SW480 (cell line): ENCODE data around the gene PODN.

ENCODE experiments used
- DNase-seq: peaks from one replicate; pipeline ENCODE4 v3.0.0-alpha.2; 2016; ENCODE audit warnings: low spot score

The PODN gene

DNA sequence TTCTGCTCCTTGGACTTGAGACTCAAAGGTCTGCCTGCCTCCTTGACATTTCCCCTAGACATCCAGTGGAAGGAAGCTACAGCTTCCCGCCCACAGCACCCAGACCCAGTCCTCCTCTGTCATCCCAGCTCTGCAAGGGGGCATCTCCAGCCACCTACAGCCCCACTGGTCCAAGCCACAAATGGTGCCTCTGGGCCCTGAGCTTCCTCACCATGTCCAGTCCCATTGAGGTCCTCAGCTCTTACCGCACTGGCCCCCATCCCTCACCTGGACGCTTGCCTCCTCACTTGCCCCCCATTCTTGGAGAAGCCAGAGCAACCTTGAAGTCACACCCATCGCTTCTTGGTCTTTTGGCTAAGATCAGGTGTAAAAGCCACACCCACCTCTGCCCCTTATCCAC is 13.2 kb downstream of the PODN start:
- DNase-seq = no peak

DNA sequence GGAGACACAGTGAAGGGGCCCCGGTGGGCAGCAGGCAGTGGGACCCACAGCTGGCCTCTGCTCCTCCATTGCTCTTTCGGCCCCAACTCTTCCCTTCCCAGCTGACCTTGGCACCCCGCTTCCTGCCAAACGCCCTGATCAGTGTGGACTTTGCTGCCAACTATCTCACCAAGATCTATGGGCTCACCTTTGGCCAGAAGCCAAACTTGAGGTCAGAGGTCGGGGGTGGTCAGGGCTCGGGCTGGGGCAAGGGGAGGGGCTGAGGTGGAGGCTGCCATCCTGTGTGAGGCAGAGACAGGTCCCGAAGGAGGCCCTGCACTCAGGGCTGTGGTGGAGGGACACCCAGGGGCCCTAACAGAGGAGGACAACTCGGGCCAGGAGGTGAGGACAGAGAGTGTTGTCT is 13.7 kb downstream of the PODN start:
- no peak for DNase-seq

DNA sequence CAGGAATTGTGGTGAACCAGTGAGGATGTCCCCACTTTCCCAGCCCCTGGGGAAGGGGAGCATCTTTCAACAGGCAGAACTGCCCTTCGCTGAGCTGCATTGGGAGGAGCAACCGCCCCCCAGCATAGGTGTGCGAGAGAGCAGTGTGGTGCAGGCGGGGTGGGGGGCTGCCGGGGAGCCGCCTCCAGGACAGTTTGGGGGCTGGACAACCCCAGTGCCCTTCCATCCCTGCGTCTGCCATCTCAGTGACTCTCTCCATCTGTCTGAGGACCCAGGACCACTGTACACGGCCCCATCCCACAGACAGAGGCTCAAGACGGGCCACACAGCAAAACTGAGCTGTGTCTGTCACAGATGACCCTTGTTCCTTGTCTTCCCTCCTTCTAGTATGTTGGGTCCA is 14.2 kb downstream of the PODN start:
- DNase-seq = no peak

DNA sequence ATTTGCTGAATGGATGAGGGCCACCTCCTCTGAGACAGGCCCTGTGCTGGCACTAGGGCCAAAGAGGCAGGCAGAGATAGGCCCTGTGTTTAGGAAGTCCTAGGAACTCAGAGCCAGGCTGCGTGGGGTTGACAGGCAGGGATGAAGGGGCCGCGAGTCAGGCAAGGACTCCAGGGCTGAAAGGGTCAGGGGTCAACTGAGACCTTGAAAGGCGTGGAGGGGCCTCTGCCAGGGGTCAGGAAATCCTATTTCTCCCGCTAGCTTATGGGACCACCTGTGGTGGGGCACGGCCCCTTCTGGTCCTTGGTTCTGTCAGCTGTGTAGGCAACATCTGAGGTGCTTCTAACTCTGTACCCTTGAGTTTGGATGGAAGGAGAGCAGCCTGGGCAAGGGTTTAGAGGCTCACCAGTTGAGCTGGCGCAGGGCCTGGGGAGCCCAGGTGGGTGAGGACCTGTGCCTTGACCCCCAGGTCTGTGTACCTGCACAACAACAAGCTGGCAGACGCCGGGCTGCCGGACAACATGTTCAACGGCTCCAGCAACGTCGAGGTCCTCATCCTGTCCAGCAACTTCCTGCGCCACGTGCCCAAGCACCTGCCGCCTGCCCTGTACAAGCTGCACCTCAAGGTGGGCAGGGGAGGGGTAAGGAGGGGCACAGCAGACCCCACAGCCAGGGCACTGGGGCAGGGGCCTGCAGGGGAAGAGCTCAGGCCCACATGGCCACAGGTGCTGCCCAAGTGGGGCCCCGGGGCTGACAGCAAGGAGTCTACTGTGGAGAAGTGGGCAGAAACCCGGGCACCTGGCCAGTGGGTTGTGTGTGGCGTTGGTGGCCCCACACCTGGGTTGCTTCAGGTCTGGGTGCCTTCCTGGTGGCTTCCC is 14.9 kb downstream of the PODN start:
- DNase-seq = no peak

DNA sequence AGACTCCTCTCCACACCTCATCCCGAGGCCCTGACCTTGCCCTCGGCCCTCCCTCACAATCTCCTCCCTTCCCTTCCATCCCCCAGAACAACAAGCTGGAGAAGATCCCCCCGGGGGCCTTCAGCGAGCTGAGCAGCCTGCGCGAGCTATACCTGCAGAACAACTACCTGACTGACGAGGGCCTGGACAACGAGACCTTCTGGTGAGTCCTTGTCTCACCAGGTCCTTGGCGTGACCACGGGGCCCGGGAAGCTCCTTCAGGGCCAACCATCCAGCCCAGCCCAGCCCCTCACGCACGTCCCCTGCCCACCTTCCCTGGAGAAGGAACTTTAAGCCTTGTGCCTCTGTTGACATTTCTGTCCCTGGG is 15.6 kb downstream of the PODN start:
- no peak for DNase-seq

DNA sequence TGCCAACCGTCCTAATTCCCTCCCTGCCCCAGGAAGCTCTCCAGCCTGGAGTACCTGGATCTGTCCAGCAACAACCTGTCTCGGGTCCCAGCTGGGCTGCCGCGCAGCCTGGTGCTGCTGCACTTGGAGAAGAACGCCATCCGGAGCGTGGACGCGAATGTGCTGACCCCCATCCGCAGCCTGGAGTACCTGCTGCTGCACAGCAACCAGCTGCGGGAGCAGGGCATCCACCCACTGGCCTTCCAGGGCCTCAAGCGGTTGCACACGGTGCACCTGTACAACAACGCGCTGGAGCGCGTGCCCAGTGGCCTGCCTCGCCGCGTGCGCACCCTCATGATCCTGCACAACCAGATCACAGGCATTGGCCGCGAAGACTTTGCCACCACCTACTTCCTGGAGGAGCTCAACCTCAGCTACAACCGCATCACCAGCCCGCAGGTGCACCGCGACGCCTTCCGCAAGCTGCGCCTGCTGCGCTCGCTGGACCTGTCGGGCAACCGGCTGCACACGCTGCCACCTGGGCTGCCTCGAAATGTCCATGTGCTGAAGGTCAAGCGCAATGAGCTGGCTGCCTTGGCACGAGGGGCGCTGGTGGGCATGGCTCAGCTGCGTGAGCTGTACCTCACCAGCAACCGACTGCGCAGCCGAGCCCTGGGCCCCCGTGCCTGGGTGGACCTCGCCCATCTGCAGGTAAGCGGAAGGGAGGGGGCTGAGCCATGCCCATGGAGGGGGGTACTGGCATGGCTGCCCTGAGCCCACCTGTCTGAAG is 16.5 kb downstream of the PODN start:
- no peak for DNase-seq

DNA sequence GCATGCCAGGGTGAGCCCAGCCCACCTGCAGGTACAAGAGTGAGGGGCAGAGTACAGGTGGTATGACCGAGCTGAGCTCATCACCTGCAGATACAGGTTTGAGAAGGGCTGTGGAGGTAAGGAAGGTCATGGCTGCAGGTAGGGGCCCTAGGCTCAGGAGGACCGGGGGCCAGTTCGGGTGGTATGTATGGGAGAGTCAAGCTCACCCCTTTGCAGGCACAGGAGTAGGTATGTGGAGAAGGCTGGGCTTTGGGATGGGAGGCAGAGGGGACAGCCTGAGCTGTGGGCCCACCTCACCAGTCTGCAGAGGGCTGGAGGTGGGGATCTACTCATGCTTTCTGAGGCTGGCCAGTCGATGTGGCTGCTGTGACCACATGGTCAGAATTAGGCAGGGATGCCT is 17.2 kb downstream of the PODN start:
- DNase-seq = no peak

DNA sequence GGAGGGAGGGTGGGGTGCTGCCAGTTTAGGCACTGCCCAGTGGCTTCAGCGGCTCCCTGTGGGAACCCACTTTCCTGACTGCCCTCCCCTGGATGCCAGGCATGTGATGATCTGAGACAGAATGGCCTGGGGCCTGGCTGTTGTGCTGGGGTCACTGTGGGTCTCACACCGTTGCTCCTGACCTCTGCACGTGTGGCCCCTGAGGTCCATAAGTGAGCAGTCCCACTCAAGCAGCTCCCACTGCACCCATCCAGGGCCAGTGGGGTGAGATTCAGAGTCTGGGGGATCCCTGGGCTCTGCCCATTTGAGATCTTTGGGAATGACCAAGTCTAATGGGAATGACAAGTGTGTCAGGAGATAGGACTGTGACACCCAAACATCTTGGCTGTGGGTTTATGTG is 18.0 kb downstream of the PODN start:
- DNase-seq = no peak

DNA sequence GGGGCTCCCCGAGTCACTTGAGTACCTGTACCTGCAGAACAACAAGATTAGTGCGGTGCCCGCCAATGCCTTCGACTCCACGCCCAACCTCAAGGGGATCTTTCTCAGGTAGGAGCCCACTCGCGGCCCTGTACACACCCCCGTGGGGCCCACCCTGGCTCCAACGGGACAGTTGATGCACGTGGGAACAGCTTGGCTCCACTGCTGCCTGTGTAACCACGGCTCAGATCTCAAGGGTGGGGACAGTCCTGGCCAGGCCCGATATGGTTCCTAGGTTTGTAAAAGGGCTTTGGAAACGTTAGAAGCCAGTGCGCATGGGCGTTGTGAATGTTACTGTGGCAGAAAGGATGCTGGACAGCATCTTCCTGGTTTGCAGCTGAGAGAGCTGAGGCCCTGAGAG is 18.8 kb downstream of the PODN start:
- DNase-seq = no peak

DNA sequence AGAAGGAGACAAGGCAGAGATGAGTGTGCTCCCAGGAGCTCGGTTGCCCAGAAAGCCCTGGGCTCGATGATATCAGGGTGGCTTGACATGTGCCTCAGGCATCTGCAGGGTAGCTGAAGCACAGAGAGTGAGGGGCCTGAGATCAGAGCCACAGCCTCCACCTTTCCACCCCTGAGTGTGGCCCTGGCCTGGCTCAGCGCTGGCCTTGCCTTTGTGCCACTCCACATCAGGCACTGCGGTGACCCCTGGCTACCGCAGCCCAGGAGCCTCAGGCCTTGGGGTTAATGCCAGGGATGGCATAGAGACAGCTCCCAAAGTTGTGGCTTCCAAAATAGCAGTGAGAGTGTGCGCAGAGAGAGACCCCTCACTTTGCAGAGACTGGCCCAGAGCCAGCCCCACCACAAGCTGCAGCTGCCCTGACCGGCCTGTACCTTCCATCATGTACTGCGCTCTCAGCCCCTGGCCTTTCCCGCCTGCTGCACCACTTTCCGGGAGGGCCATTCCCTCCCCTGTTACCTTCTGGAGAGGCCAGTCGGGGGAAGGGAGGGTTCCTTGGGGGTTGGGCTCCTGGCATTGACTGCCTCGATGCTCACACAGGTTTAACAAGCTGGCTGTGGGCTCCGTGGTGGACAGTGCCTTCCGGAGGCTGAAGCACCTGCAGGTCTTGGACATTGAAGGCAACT is 19.5 kb downstream of the PODN start:
- no peak for DNase-seq

DNA sequence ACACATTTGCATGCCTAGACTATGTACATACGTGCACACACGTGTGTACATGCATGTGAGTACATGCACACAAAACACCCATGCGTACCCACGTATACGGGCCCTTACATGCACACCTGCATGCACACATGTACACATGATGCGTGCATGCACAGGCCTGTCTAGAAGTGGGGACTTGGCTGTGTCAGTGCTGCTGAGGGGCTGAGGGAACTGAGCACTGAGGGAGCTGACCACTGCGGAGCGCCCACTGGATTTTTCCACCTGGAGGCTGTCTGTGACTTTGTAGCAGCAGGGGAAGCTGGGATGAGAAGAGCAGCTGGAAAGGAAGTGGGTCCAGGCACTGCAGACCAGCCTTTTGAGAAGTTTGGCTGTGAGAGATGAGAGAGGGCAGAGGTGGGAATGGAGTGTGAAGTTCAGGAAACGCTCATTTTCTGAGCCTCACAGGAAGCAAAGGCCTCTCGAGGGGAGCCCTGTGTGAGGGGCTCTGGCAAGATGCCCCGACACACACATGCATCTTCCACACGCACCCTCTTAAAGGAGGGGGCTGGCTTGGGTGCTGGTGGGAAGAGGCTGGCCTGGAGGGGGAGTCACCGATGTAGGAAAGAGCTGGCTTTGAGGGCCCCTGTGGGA is 20.9 kb downstream of the PODN start:
- no peak for DNase-seq

DNA sequence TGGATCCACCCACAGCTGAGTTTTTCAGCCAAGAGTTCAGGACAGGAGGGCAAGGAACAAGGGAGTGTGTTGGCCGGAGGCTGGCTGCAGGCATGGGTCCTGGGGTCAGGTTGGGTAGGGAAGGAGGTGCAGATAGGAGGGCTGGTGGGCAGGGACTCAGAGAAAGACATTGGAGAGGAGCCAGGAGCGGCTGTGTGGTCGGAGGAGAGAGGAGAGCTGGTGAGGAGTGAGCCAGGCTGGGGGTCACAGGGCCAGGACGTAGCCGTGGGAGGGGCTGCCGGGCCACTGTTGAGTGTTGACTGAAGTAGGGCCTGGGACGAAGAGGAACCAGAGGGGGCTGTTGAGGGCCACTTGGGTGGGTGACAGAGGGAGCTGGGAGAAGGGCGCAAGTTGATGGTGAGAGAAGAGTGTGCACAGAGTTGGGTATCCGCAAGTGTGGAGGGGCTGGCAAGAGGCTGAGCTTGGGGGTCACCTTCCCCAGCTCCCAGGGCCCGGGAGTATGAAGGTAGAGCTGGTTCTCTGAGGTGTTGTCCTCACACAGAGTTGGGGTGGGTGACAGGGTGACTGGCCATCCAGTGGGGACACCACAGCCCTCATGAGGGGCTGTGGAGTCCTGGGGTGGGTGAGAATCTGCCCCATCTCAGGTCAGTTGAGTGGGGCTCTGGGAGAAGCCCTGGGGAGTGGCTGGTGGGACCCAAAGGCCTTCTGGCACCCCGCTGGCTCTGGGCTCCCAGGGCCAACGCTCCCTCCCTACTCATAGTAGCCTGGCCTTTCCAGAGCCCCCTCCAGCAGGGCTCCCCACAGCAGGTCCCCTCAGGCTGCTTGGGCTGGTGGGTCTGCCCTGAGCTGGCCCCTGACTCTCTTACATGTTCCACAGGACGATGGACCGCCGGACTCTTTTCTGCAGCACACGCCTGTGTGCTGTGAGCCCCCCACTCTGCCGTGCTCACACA is 21.9 kb downstream of the PODN start:
- DNase-seq = no peak

DNA sequence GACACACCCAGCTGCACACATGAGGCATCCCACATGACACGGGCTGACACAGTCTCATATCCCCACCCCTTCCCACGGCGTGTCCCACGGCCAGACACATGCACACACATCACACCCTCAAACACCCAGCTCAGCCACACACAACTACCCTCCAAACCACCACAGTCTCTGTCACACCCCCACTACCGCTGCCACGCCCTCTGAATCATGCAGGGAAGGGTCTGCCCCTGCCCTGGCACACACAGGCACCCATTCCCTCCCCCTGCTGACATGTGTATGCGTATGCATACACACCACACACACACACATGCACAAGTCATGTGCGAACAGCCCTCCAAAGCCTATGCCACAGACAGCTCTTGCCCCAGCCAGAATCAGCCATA is 22.6 kb downstream of the PODN start:
- DNase-seq = peak; percentile 37

DNA sequence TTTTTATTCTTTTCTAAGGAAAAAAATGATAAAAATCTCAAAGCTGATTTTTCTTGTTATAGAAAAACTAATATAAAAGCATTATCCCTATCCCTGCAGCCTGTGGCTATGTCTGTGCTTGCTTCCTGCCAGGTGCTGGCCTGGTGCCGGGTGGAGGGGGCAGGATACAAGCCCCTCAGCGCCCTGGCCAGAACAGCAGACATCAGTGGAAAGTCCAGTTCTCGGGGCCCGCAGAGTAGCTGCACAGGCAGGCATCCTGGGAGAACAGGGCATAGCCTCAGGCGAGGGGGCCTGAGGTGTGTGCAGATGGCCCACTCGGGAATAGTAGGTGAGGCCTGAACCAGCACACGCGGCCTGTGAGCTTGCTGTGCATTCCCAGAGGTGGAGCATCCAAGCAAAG is 23.4 kb downstream of the PODN start:
- no peak for DNase-seq

DNA sequence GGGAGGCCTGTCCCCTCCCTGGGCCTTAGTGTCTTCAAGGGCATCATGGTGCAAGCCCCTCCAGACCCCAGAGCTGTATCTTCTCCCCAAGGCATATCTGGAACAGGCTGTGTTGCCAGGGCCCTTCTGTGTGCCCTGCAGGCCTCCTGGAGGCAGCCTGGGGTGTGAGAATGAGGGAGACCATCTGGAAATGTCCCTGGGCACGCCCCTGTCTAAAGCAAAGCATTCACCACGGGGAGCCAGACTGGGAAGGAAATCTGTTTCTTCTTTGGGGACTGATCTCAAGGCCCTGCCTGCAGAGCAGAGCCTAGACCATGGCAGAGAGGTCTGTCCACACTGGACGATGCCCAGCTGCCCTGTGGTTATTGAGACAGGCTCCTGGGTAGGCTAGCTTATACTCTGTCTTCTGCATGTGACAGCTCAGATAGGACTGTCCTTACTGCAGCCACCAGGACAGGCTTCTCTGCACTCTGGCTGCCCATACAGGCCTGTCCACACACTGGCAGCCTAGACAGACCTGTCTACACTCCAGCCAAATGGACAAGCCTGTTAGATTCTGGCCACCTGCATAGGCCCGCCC is 24.6 kb downstream of the PODN start:
- no peak for DNase-seq

DNA sequence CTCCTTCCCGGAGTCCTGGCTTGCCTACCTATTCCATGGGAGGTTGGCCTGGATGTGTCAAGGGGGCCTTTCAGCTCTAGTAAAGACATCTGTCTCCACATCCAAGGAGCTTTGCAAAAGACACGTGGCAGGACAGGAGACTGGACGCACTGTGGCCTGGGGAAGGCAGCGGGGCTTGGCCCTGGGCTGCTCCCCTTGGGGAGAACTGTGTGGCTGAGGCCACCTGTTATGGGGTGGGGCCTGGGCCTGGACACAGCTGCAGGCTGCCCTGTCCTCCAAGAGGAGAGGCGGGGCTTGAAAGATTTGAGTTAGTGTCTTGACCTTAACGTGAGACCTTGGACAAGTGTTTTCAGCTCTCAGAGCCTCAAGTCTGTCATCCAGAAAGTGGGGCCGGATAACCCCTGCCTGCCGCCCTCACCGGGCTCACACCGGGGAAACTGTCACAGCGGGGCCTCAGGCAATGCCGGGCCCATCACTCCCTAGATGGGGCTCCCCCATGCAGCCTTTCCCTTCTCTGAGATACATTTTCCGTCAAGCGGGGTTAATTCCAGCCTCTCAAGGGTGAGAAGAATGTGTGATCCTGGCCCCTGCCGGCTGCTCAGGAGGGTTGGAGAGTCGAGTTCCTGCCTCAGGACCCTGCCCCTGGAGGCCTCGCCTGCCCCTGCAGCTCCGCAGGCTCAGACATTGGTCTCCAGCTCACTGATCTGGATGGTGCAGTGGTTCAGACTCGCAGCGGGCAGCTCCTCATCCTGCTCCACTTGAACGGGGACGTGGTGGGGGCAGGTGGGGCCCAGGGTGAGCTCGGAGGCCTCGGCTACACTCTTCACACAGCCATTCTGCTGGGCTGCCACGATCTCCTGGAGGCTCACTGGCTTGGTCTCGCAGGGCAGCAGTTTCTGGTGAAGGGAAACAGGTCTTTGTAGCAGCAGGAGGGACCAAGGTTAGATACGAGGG is 25.6 kb downstream of the PODN start:
- DNase-seq = no peak

DNA sequence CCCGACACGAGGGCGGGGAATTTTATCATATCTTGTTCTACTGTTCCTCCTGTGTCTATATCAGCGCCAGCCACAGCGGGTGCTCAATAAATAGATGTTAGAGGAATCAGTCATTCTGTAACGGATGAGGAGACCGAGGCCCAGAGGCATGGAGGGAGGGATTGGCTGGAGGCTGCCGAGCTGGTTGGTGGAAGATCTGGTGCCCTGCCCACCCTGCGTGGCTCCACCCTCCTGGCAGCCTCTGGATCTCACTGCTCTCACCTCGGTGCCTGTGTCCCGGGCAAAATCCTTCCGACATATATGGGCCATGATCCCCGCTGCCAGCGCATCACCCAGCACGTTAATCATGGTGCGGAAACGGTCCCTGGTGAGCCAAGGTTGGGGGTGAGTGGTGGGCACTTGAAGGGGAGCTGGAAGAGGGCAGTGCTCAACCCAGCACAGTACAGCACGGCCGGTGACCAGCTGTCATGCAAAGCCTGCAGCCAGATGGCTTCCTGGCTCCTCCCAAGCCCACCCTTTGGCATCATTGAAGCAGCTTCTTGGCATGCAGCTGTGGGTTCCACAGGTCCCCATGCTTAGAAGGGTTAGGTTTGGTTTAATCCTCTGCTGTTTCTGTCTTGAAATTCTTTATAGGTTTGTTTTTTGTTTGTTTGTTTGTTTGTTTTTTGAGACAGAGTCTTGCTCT is 26.7 kb downstream of the PODN start:
- DNase-seq = no peak

DNA sequence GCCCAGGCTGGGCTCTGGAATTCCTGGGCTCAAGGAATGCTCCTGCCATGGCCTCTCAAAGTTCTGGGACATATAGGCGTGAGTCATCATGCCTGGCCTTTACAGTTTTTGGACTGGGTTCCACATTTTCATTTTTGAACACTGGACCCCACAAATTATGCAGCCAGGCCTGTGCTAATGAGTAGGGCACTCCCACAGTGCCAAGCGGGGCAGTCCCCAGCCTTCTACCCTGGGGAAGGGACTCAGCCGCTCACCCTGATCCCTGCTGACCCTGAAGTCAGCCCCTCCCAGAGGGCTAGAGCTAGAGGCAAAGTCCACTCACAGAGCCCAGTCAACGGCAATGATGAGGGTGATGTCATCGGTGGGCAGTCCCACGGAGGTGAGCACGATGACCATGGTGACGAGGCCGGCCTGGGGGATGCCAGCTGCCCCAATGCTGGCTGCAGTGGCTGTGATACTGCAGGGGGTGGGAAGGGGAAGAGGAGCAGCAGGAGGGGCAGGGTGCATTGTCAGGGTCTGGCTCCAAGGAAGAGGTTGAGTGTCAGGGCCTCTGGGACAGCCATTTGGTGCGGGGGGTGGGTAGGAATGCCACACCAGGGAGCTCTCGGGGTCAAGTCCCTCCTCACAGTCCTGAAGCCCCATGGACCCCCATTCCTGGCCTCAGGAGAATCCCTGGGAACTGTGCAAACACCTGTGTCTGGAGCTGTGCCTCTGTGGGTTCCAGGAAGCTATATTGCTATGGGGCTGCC is 27.6 kb downstream of the PODN start:
- DNase-seq = peak; percentile 36
